ENCODE results near the gene PTPRT.

The PTPRT gene

DNA sequence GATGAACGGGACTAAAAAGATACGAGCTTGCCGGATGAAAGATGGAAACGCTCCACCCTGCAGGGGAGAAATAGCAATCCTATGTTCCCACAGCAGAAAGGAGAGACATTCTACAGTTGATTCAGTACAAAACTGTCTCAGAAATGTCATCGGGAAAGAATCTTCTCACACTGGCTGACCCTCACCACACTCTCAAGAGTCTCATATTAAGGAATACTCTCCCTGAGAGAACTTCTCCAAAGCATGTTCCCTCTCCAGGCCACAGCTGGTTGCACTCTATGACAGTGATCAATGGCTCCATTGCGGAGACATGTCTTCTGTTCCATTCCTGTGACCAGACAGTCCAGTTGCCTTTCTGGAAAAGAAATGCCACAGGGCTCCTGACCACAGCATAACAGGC lies 813.6 kb downstream of the PTPRT start:
- DNase-seq (ENCODE audit: low read depth), result no peak

GRCh38 chr20:42373049-42373448 lies 816.7 kb downstream of the PTPRT start:
- no peak for DNase-seq (ENCODE audit: low read depth)

DNA sequence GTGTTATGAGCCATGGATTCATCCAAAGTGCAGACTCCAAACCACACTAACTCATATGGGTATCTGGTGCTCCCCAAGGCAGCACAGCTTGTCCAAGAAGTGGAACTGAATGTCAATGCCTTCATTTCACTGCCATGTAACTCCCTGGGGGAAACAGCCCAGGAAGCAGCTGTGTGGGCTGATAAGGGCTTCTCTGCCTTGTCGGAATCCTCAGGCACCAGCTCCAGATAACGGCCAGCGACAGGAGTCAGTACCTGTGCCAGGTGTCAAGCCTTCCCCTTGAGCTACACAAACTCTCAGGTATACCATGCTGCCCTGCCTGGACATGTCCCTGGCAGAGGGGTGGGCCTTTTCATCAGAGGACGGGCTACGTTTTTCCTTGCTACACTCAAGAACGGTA lies 819.6 kb downstream of the PTPRT start:
- no peak for DNase-seq (ENCODE audit: low read depth)

- DNase-seq (ENCODE audit: low read depth), result no peak
These were observed 820.8 kb downstream of the PTPRT start for GRCh38 chr20:42368910-42369309.

DNA sequence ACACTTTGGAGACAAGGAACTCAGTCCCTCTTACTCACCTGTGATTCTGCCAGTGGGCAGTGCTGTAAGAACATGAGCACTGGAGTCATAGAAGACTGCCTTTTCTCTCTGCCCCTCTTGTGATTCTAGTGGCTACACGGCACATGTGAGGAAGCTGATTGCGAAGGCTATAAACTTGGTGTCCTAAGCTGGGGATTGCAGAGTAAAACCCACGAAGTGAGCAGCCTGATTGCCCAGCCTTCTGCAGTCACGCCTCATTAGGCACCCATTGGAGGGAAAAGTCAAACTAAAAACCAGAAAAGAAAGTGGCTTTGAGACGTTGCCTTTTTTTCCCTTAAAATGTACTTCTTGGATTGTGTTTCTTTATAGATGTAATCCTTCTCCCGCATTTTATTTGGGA lies 823.1 kb downstream of the PTPRT start:
- no peak for DNase-seq (ENCODE audit: low read depth)

- no peak for DNase-seq (ENCODE audit: low read depth)
These were observed 825.3 kb downstream of the PTPRT start for GRCh38 chr20:42364446-42364845.

DNA sequence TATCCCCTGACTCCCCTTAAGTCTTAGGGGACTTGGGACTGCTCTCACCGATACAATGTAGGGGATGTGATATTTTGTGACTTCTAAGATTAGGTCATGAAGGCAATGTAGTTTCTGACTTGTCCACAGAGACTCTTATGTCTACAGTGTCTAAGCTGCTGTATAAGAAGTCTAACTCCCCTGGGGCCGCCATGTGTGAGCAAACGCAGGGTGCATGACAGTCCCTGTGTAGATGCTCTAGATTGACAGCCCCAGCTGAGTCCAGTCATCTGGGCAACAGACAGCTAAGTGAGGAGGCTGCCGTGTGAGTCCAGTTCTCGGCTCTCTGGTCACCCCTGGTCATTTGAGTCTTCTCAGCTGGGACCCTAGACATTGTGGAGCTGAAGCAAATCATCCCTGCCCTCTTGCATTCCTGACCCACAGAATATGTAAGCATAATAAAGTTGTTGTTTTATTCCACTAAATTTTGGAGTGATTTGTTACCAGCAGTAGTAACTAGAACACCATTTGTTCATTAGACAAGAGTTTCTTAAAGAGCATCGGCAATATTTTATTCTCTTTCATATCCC lies 828.2 kb downstream of the PTPRT start:
- no peak for DNase-seq (ENCODE audit: low read depth)

- no peak for DNase-seq (ENCODE audit: low read depth)
These were observed 829.1 kb downstream of the PTPRT start for GRCh38 chr20:42360621-42361020.

DNA sequence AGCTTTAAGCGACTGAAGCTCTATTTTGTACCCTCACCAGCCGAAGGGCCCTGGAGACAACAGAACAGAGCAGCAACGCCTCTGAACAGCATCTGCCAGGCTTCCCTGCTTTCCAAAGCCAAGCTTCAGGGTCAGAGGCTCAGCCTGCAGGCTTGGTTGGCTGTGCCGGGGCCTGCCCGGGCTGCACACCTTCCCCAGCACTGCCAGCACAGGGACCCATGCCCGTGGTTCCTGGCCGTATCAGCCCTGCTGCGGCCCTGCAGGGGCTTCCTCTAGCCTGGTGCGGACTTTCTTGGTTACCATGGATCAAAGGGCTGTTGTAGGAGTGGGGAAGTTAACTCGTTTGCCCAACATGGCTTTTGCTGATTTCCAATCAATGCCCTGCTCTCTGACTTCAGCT lies 830.1 kb downstream of the PTPRT start:
- DNase-seq (ENCODE audit: low read depth), result no peak

GRCh38 chr20:42352096-42352495 lies 837.6 kb downstream of the PTPRT start:
- DNase-seq (ENCODE audit: low read depth), result no peak

- no peak for DNase-seq (ENCODE audit: low read depth)
These were observed 839.2 kb downstream of the PTPRT start for GRCh38 chr20:42350521-42350920.

DNA sequence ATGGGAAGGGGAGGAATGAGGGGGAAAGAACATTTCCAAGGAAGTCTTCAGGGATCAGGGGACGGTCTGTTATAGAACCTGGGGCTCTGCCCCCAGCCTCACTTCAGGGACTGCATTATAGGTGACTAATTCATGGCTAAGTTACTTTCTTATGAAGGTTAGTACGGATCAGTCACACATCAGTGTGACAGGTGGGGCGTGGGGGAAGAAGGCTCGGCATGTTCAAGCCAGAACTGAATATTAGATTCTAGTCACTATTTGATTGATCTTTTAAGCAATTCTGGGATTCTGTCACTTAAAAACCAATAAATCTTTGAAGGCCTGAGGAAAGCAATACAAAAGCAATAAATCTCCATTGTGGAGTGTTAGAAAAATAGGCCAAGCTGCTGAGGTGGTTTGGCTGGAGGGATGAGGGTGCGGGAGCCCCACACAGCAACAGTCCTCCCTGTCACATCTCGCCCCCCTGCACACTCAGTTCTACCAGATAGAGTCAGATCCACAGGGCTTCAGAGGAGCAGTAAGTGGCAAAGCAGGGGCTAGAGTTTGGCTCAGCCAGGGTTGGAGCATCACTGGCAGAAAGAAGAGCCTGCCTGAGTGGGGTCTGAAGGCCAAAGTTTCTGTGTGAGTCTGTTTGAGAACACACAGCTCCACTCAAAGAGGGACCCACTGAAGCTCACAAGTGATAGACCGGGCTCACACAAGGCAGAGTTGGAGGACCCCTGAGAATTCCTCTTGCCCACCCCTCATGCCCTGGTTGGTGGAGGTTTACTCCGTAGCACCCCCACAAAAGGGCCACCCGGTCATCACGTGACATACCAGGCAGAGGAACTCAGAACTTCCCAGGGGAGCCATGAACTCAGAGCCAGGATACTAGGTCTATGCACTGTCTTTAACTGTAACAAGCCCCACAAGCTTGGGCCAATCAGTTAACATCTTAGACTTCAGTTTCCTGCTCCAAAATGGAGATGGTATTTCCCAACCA lies 843.2 kb downstream of the PTPRT start:
- DNase-seq (ENCODE audit: low read depth), result no peak

- no peak for DNase-seq (ENCODE audit: low read depth)
These were observed 848.1 kb downstream of the PTPRT start for GRCh38 chr20:42341654-42342053.

DNA sequence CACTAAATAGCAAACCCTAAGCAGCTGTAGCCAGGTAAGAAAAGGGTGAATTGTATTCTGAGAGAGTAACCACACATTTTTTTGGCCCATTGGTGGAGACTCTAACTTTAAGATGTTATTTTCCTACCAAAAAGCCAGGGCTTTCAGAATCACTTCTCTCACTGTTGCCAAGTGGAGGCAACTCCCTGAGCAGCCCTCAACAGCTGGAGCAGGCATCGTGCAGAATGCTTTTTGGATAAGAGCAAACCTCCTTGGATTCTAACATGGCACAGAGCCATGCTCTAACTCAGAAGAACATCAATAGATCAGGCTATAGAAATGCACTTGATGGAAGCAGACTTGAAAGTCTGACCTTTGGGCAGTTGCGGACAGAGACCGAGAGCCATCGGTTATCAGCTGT lies 849.3 kb downstream of the PTPRT start:
- no peak for DNase-seq (ENCODE audit: low read depth)

- no peak for DNase-seq (ENCODE audit: low read depth)
These were observed 851.2 kb downstream of the PTPRT start for GRCh38 chr20:42338294-42339201.

- DNase-seq (ENCODE audit: low read depth), result no peak
These were observed 853.1 kb downstream of the PTPRT start for GRCh38 chr20:42336576-42336975.

DNA sequence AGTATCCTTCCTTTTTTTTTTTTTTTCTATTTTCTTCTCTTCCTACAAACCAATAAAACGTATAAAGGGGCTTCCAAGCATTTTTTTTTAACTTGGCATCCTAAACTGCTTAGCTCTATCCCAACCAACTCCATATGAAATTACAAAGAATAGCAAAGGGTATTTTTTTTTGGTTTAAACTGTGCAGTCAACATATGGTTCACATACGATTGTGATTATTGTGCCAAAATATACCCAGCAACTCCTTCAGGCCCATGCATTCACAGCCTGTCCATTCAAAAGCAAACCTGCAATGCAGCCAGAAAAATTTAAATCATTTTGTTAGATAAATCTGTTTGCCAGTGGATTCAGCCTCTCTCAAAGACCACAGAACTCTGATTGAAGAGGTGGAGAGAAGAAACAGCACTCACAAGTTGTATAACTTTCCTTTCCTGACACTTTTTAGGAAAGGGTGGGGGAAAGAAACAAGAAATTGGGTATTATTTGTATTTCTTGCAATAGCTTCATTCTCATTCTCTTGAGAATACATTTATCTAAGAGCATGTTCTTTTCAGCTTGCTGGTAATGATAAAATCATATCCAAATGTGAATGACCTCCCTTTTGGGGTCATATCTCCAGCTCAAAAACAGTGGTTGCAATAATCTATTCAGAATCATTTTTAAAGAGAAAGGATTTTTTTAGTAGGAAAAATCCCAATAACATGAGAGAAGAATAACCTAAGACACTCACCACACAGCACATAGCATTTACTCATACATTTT lies 870.3 kb downstream of the PTPRT start:
- no peak for DNase-seq (ENCODE audit: low read depth)

DNA sequence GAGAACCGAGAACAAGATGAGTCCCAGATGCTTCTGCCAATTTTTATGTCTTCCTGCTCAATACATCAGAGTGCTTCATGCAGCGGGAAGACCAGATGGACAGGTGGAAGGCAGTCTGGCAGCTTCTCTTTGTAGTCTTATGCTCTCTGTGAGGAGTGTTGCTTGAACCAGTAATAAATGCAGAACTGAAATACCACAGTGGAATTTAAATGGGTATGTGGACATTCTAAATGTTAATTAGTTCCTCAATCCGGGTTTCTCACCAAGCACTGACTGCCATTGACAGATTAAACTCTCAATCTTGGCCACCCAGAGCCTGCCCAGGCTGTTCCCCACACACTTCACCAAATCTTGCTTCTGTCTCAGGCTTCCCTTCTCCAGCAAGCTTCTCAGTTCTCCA lies 876.0 kb downstream of the PTPRT start:
- no peak for DNase-seq (ENCODE audit: low read depth)

- DNase-seq (ENCODE audit: low read depth), result no peak
These were observed 880.7 kb downstream of the PTPRT start for GRCh38 chr20:42309050-42309449.

DNA sequence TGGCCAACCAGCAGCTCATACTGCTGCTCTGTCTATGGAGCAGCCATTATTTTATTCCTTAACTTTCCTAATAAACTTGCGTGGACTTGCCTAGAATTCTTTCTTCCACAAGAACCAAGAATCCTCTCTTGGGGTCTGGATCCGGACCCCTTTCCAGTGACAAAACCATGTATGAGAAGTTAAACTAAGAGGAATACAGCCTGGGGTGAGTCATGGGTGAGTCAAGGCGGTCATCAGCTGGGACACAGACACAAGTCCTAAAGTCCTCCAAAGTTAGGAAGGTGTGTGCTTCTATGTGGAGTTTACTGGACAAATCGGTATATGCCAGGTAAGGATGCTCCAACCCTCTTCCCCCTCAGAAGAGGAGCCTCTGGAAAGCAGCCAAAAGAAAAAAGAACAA lies 881.5 kb downstream of the PTPRT start:
- no peak for DNase-seq (ENCODE audit: low read depth)

- no peak for DNase-seq (ENCODE audit: low read depth)
These were observed 894.1 kb downstream of the PTPRT start for GRCh38 chr20:42295592-42295991.

DNA sequence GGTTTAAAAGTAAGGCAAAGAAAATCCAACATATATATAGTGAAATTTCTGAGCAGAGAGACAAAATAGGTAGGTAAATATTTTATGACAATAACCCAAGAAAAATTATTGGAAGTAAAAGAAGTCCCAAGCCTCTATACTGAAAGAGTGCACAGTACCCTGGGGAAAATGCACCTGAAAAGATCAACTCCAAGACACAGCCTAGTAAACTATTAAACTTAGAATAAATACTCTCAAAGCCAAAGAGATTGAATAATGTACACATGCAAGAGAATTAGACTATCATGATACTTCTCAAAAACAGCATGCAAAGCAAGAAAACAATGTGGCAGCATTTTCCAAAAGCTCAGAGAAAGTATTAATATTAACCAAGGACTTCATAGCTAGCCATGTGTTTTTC lies 894.7 kb downstream of the PTPRT start:
- DNase-seq (ENCODE audit: low read depth), result no peak
